ENCODE results near the gene CPVL. TPM values are rescaled to one million over a fixed set of nuclear protein-coding genes. Genes with fewer than 3 reads are reported as not detected.

The CPVL gene
- total and polyA plus RNA-seq, 3 experiments from 2014 or later: 1.0 to 1.3 TPM; not detected in 1

GRCh38 chr7:29042824-29043231 is 103.5 kb downstream of the CPVL start:
- no peaks in the 10 kb centered on the region for H3K36me3 ChIP-seq (ENCODE audit: insufficient read depth, low read length)
- H3K27me3 ChIP-seq (ENCODE audit: insufficient read depth, low read length, poor library complexity, severe bottlenecking): no peaks in the 10 kb centered on the region
- ChIA-PET CTCF (no interaction called here), POLR2A (no interaction called here)
- H3K27ac ChIP-seq (ENCODE audit: low read depth, low read length): no peak overlapping the region
- no peaks in the 10 kb centered on the region for H3K9me3 ChIP-seq (ENCODE audit: low read length)
- H3K4me3 ChIP-seq (ENCODE audit: low read length): no peak overlapping the region
- Mint-ChIP-seq H3K27ac (peak overlapping the region in 1 of 8 donors; percentile 21), H3K36me3 (peaks cover 0 to under 1% (median 0%) of the 10 kb centered on the region in 3 donors), H3K9me3 (peaks cover 0 to 2% (median 0%) of the 10 kb centered on the region in 5 donors), H3K27me3 (peaks cover 20 to 32% of the 10 kb centered on the region in 2 donors), H3K4me3 (no peak overlapping the region), H3K4me1 (no peaks in the 10 kb centered on the region)
- H3K4me1 ChIP-seq (ENCODE audit: insufficient read depth, low read length): no peaks in the 10 kb centered on the region
- DNase-seq: no peak

GRCh38 chr7:29041991-29042390 is 104.3 kb downstream of the CPVL start:
- no peaks in the 10 kb centered on the region for H3K9me3 ChIP-seq (ENCODE audit: low read length)
- no peaks in the 10 kb centered on the region for H3K36me3 ChIP-seq (ENCODE audit: insufficient read depth, low read length)
- Mint-ChIP-seq H3K4me1 (no peaks in the 10 kb centered on the region), H3K36me3 (no peaks in the 10 kb centered on the region), H3K9me3 (peaks cover 0 to 1% (median 0%) of the 10 kb centered on the region in 5 donors), H3K27me3 (peaks cover 16 to 24% of the 10 kb centered on the region in 2 donors), H3K4me3 (no peak overlapping the region), H3K27ac (no peak overlapping the region)
- H3K27ac ChIP-seq (ENCODE audit: low read depth, low read length): no peak overlapping the region
- ChIA-PET CTCF (no interaction called here), POLR2A (no interaction called here)
- DNase-seq: no peak
- H3K27me3 ChIP-seq (ENCODE audit: insufficient read depth, low read length, poor library complexity, severe bottlenecking): no peaks in the 10 kb centered on the region
- H3K4me1 ChIP-seq (ENCODE audit: insufficient read depth, low read length): no peaks in the 10 kb centered on the region
- no peak overlapping the region for H3K4me3 ChIP-seq (ENCODE audit: low read length)

- no peak overlapping the region for H3K27ac Mint-ChIP-seq
- H3K9me3 Mint-ChIP-seq: no peaks in the 10 kb centered on the region
- POLR2A ChIA-PET: no interaction called here
These were observed 105.8 kb downstream of the CPVL start for GRCh38 chr7:29040579-29040925.

GRCh38 chr7:29039821-29040578 is 106.3 kb downstream of the CPVL start:
- no peak overlapping the region for H3K4me3 ChIP-seq (ENCODE audit: low read length)
- Mint-ChIP-seq H3K27ac (no peak overlapping the region), H3K9me3 (no peaks in the 10 kb centered on the region), H3K36me3 (no peaks in the 10 kb centered on the region), H3K4me1 (no peaks in the 10 kb centered on the region), H3K4me3 (no peak overlapping the region), H3K27me3 (peaks cover 10 to 16% of the 10 kb centered on the region in 2 donors)
- H3K27me3 ChIP-seq (ENCODE audit: insufficient read depth, low read length, poor library complexity, severe bottlenecking): no peaks in the 10 kb centered on the region
- CTCF ChIA-PET: no interaction called here
- H3K9me3 ChIP-seq (ENCODE audit: low read length): no peaks in the 10 kb centered on the region
- POLR2A ChIA-PET: no interaction called here
- no peak overlapping the region for H3K27ac ChIP-seq (ENCODE audit: low read depth, low read length)
- DNase-seq: no peak
- H3K36me3 ChIP-seq (ENCODE audit: insufficient read depth, low read length): no peaks in the 10 kb centered on the region
- no peaks in the 10 kb centered on the region for H3K4me1 ChIP-seq (ENCODE audit: insufficient read depth, low read length)

More at GRCh38 chr7:29040579-29040925, 105.8 kb downstream of the CPVL start:
- no peaks in the 10 kb centered on the region for H3K4me1 Mint-ChIP-seq
- H3K4me3 ChIP-seq (ENCODE audit: low read length): no peak overlapping the region
- H3K4me1 ChIP-seq (ENCODE audit: insufficient read depth, low read length): no peaks in the 10 kb centered on the region
- DNase-seq: no peak
- H3K27me3 ChIP-seq (ENCODE audit: insufficient read depth, low read length, poor library complexity, severe bottlenecking): no peaks in the 10 kb centered on the region
- H3K36me3 Mint-ChIP-seq: no peaks in the 10 kb centered on the region
- no peak overlapping the region for H3K4me3 Mint-ChIP-seq
- no peaks in the 10 kb centered on the region for H3K36me3 ChIP-seq (ENCODE audit: insufficient read depth, low read length)
- no peaks in the 10 kb centered on the region for H3K9me3 ChIP-seq (ENCODE audit: low read length)
- no peak overlapping the region for H3K27ac ChIP-seq (ENCODE audit: low read depth, low read length)
- H3K27me3 Mint-ChIP-seq: peaks cover 11 to 17% of the 10 kb centered on the region in 2 donors
- CTCF ChIA-PET: no interaction called here

- Histone ChIP-seq H3K9me3 (ENCODE audit: low read length) (no peaks in the 10 kb centered on the region), H3K4me3 (ENCODE audit: low read length) (no peak overlapping the region), H3K36me3 (ENCODE audit: insufficient read depth, low read length) (no peaks in the 10 kb centered on the region), H3K27me3 (ENCODE audit: insufficient read depth, low read length, poor library complexity, severe bottlenecking) (no peaks in the 10 kb centered on the region), H3K4me1 (ENCODE audit: insufficient read depth, low read length) (no peaks in the 10 kb centered on the region), H3K27ac (ENCODE audit: low read depth, low read length) (no peak overlapping the region)
- Mint-ChIP-seq H3K27me3 (peaks cover 8 to 10% of the 10 kb centered on the region in 2 donors), H3K4me3 (no peak overlapping the region), H3K36me3 (no peaks in the 10 kb centered on the region), H3K4me1 (no peaks in the 10 kb centered on the region), H3K9me3 (no peaks in the 10 kb centered on the region), H3K27ac (no peak overlapping the region)
- no peak for DNase-seq
- ChIA-PET CTCF (no interaction called here), POLR2A (no interaction called here)
These were observed 107.9 kb downstream of the CPVL start for GRCh38 chr7:29038463-29038862.

GRCh38 chr7:29035044-29035740 is 111.1 kb downstream of the CPVL start:
- H3K36me3 Mint-ChIP-seq: no peaks in the 10 kb centered on the region
- ChIA-PET POLR2A (no interaction called here), CTCF (no interaction called here)
- H3K27ac ChIP-seq (ENCODE audit: low read depth, low read length): no peak overlapping the region
- H3K4me1 Mint-ChIP-seq: no peaks in the 10 kb centered on the region
- DNase-seq: no peak
- H3K9me3 Mint-ChIP-seq: no peaks in the 10 kb centered on the region
- H3K36me3 ChIP-seq (ENCODE audit: insufficient read depth, low read length): no peaks in the 10 kb centered on the region
- H3K4me1 ChIP-seq (ENCODE audit: insufficient read depth, low read length): no peaks in the 10 kb centered on the region
- peaks cover 0 to 3% of the 10 kb centered on the region in 2 donors for H3K27me3 Mint-ChIP-seq
- no peaks in the 10 kb centered on the region for H3K9me3 ChIP-seq (ENCODE audit: low read length)
- no peak overlapping the region for H3K4me3 ChIP-seq (ENCODE audit: low read length)
- no peak overlapping the region for H3K4me3 Mint-ChIP-seq
- no peak overlapping the region for H3K27ac Mint-ChIP-seq
- H3K27me3 ChIP-seq (ENCODE audit: insufficient read depth, low read length, poor library complexity, severe bottlenecking): no peaks in the 10 kb centered on the region

- Histone ChIP-seq H3K27ac (ENCODE audit: low read depth, low read length) (no peak overlapping the region), H3K4me3 (ENCODE audit: low read length) (no peak overlapping the region), H3K36me3 (ENCODE audit: insufficient read depth, low read length) (no peaks in the 10 kb centered on the region), H3K9me3 (ENCODE audit: low read length) (no peaks in the 10 kb centered on the region), H3K4me1 (ENCODE audit: insufficient read depth, low read length) (no peaks in the 10 kb centered on the region), H3K27me3 (ENCODE audit: insufficient read depth, low read length, poor library complexity, severe bottlenecking) (no peaks in the 10 kb centered on the region)
- peaks cover 0 to 3% of the 10 kb centered on the region in 2 donors for H3K27me3 Mint-ChIP-seq
- no peaks in the 10 kb centered on the region for H3K36me3 Mint-ChIP-seq
- H3K27ac Mint-ChIP-seq: no peak overlapping the region
- POLR2A ChIA-PET: no interaction called here
- DNase-seq: no peak
- H3K4me3 Mint-ChIP-seq: no peak overlapping the region
- CTCF ChIA-PET: interaction anchor here (1.1 kb wide), 1 partner anchor 17 kb away, joined by 3 read pairs; no protein-coding TSS in a partner anchor
- peaks cover 0 to 3% (median 0%) of the 10 kb centered on the region in 5 donors for H3K9me3 Mint-ChIP-seq
- H3K4me1 Mint-ChIP-seq: no peaks in the 10 kb centered on the region
These were observed 112.8 kb downstream of the CPVL start for GRCh38 chr7:29033584-29033983.

- no peaks in the 10 kb centered on the region for H3K4me1 ChIP-seq (ENCODE audit: insufficient read depth, low read length)
- H3K36me3 ChIP-seq (ENCODE audit: insufficient read depth, low read length): no peaks in the 10 kb centered on the region
- Mint-ChIP-seq H3K27ac (no peak overlapping the region), H3K27me3 (peaks cover 2 to 6% of the 10 kb centered on the region in 2 donors), H3K36me3 (no peaks in the 10 kb centered on the region), H3K4me3 (no peak overlapping the region), H3K9me3 (peaks cover 3 to 8% (median 5%) of the 10 kb centered on the region in 5 donors), H3K4me1 (no peaks in the 10 kb centered on the region)
- H3K4me3 ChIP-seq (ENCODE audit: low read length): no peak overlapping the region
- H3K27ac ChIP-seq (ENCODE audit: low read depth, low read length): no peak overlapping the region
- H3K9me3 ChIP-seq (ENCODE audit: low read length): no peaks in the 10 kb centered on the region
- POLR2A ChIA-PET: no interaction called here
- CTCF ChIA-PET: no interaction called here
- no peaks in the 10 kb centered on the region for H3K27me3 ChIP-seq (ENCODE audit: insufficient read depth, low read length, poor library complexity, severe bottlenecking)
- no peak for DNase-seq
These were observed 114.2 kb downstream of the CPVL start for GRCh38 chr7:29032146-29032545.

All from CD8-positive, alpha-beta memory T cell (primary cell).